Measurements from ENCODE around the gene PRR19.

- no peak for TF ChIP-seq CTCF (conservative IDR thresholded peaks at IDR 0.05; ENCODE audit: low read depth, low read length)
- no peak for TF ChIP-seq EZH2phosphoT487 (IDR thresholded peaks at IDR 0.05; ENCODE audit: borderline replicate concordance, low read length)
Measured at GRCh38 chr19:42283188-42284065, 18.5 kb upstream of the PRR19 start.

All from PC-3 (cell line).